Neuronal stem cell (in vitro differentiated cells): ENCODE results near the gene SLC45A2.
"Not testable (repeated sequence)": the region's sequence is repeated elsewhere in the genome, so short reads cannot be mapped to it uniquely, and the experiment has no call there.

Source experiments
- DNase-seq: peaks from one replicate; pipeline ENCODE4 v3.0.0-alpha.2; 2013; ENCODE audit warnings: low spot score
- H2AFZ ChIP-seq: one replicate; pipeline ENCODE4 v1.6.1; 2013; ENCODE audit warnings: mild to moderate bottlenecking, low read length, inconsistent platforms
- H2AK5ac ChIP-seq: 2 replicates; pipeline ENCODE4 v1.6.1; 2013; ENCODE audit warnings: low read depth, mild to moderate bottlenecking, inconsistent platforms, low read length, moderate library complexity, mixed read lengths
- H2BK120ac ChIP-seq: 2 replicates; pipeline ENCODE4 v1.6.1; 2013; ENCODE audit warnings: low read depth, mild to moderate bottlenecking, inconsistent platforms, low read length, moderate library complexity, mixed read lengths
- H2BK12ac ChIP-seq: one replicate; pipeline ENCODE4 v1.6.1; 2013; ENCODE audit warnings: low read length, inconsistent platforms
- H2BK15ac ChIP-seq: 2 replicates; pipeline ENCODE4 v1.6.1; 2013; ENCODE audit warnings: mild to moderate bottlenecking, low read length, inconsistent platforms, mixed read lengths
- H2BK5ac ChIP-seq: one replicate; pipeline ENCODE4 v1.6.1; 2013; ENCODE audit warnings: inconsistent platforms, mild to moderate bottlenecking, low read length, moderate library complexity
- H3K14ac ChIP-seq: one replicate; pipeline ENCODE4 v1.6.1; 2013; ENCODE audit warnings: low read length, inconsistent platforms
- H3K18ac ChIP-seq: 2 replicates; pipeline ENCODE4 v1.6.1; 2013; ENCODE audit warnings: low read length, inconsistent platforms
- H3K23ac ChIP-seq: 2 replicates; pipeline ENCODE4 v1.6.1; 2013; ENCODE audit warnings: low read depth, mild to moderate bottlenecking, mixed read lengths, low read length, inconsistent platforms; ENCODE audit not compliant: poor library complexity
- H3K27ac ChIP-seq: replicated peaks from 3 replicates; pipeline ENCODE4 v1.5.1; 2013; ENCODE audit warnings: low read length, inconsistent platforms
- H3K27me3 ChIP-seq, 3 experiments: 2 replicates each; pipeline ENCODE4 v1.6.1; 2013; ENCODE audit warnings: low read length in 3 of 3, mild to moderate bottlenecking in 2 of 3, inconsistent platforms in 1 of 3, low read depth in 1 of 3, mixed read lengths in 1 of 3, moderate library complexity in 1 of 3; ENCODE audit not compliant: control insufficient read depth in 3 of 3, insufficient read depth in 3 of 3
- H3K36me3 ChIP-seq, 2 donors: replicated peaks in 1 of 2; 2 replicates each; pipeline ENCODE4 v1.6.1; 2013; ENCODE audit warnings: low read length in 2 of 2; ENCODE audit not compliant: control insufficient read depth in 2 of 2, insufficient read depth in 2 of 2
- H3K4ac ChIP-seq: 2 replicates; pipeline ENCODE4 v1.6.1; 2013; ENCODE audit warnings: inconsistent platforms, mild to moderate bottlenecking, low read length, moderate library complexity
- H3K4me1 ChIP-seq, 2 donors: 1 replicate in 1 of 2; 2 replicates in 1 of 2; pipeline ENCODE4 v1.6.1; 2013; ENCODE audit warnings: low read length in 2 of 2, low read depth in 1 of 2; ENCODE audit not compliant: control insufficient read depth in 2 of 2, insufficient read depth in 1 of 2
- H3K4me2 ChIP-seq: one replicate; pipeline ENCODE4 v1.6.1; 2013; ENCODE audit warnings: mild to moderate bottlenecking, low read length, inconsistent platforms; ENCODE audit not compliant: insufficient read depth, poor library complexity, severe bottlenecking
- H3K4me3 ChIP-seq, 2 donors: 2 replicates each; pipeline ENCODE4 v1.5.1; 2013; ENCODE audit warnings: low read length in 2 of 2, mild to moderate bottlenecking in 2 of 2, inconsistent platforms in 1 of 2, moderate library complexity in 1 of 2
- H3K79me1 ChIP-seq: one replicate; pipeline ENCODE4 v1.6.1; 2013; ENCODE audit warnings: low read depth, mild to moderate bottlenecking, inconsistent platforms, low read length, moderate library complexity
- H3K9ac ChIP-seq: one replicate; pipeline ENCODE4 v1.6.1; 2013; ENCODE audit warnings: mild to moderate bottlenecking, low read depth, low read length, inconsistent platforms; ENCODE audit not compliant: poor library complexity
- H3K9me3 ChIP-seq, 2 donors: replicated peaks in 1 of 2; 2 replicates each; pipeline versions ENCODE3 to v1.6.1; 2013; ENCODE audit warnings: low read length in 2 of 2, mild to moderate bottlenecking in 2 of 2, inconsistent platforms in 1 of 2, low read depth in 1 of 2, mixed read lengths in 1 of 2, moderate library complexity in 1 of 2; ENCODE audit not compliant: control insufficient read depth in 2 of 2, insufficient read depth in 1 of 2
- H4K8ac ChIP-seq: one replicate; pipeline ENCODE4 v1.6.1; 2013; ENCODE audit warnings: low read depth, mild to moderate bottlenecking, inconsistent platforms, low read length, moderate library complexity
- H4K91ac ChIP-seq: one replicate; pipeline ENCODE4 v1.6.1; 2013; ENCODE audit warnings: low read length, low read depth, mild to moderate bottlenecking, inconsistent platforms; ENCODE audit not compliant: poor library complexity
- WGBS, 2 donors: extraction: QIAGEN DNeasy Blood & Tissue Kit; methylation state at CpG; one replicate each; pipeline ENCODE4 v1.1.7; 2013; ENCODE audit warnings: missing lambda C conversion rate in 2 of 2, mixed read lengths in 1 of 2; ENCODE audit not compliant: insufficient read length in 2 of 2, insufficient replicate concordance in 1 of 2; ENCODE audit errors: extremely low coverage in 2 of 2; 5-methylcytosine and 5-hydroxymethylcytosine counted together

Gene SLC45A2

GRCh38 chr5:33964132-33964700 lies 20.3 kb downstream of the SLC45A2 start:
- no peak overlapping the region for H3K18ac ChIP-seq
- H3K36me3 ChIP-seq: no peaks in the 10 kb centered on the region
- H3K4me2 ChIP-seq: no peak overlapping the region
- no peak overlapping the region for H3K4me3 ChIP-seq
- H3K4ac ChIP-seq: no peak overlapping the region
- no peak overlapping the region for H2AK5ac ChIP-seq
- H3K27ac ChIP-seq: no peak overlapping the region
- H2BK12ac ChIP-seq: no peak overlapping the region
- no peak overlapping the region for H3K9ac ChIP-seq
- no peak overlapping the region for H2BK15ac ChIP-seq
- H4K91ac ChIP-seq: no peak overlapping the region
- WGBS, 2 donors: no CpG with 5 or more reads among the region's 2 CpGs
- H3K4me1 ChIP-seq: no peaks in the 10 kb centered on the region
- no peak for DNase-seq
- H3K79me1 ChIP-seq: no peaks in the 10 kb centered on the region
- H3K23ac ChIP-seq: no peak overlapping the region
- no peak overlapping the region for H3K14ac ChIP-seq
- H3K27me3 ChIP-seq: no peaks in the 10 kb centered on the region
- no peak overlapping the region for H2BK5ac ChIP-seq
- no peak overlapping the region for H2AFZ ChIP-seq
- no peak overlapping the region for H4K8ac ChIP-seq
- no peaks in the 10 kb centered on the region for H3K9me3 ChIP-seq
- H2BK120ac ChIP-seq: no peak overlapping the region

- DNase-seq: no peak
- Histone ChIP-seq H2BK12ac (no peak overlapping the region), H3K14ac (no peak overlapping the region), H2AFZ (no peak overlapping the region), H3K9me3 (peaks cover 2 to 3% of the 10 kb centered on the region in 2 donors), H3K4ac (no peak overlapping the region), H3K36me3 (no peaks in the 10 kb centered on the region), H2BK15ac (no peak overlapping the region), H3K4me3 (no peak overlapping the region), H3K27me3 (peaks cover 0 to 5% (median 0%) of the 10 kb centered on the region in 3 experiments), H4K8ac (no peak overlapping the region), H3K9ac (no peak overlapping the region), H2BK120ac (no peak overlapping the region), H3K18ac (no peak overlapping the region), H3K79me1 (no peaks in the 10 kb centered on the region), H3K27ac (no peak overlapping the region), H4K91ac (no peak overlapping the region), H2AK5ac (no peak overlapping the region), H2BK5ac (no peak overlapping the region), H3K23ac (no peak overlapping the region), H3K4me2 (no peak overlapping the region), H3K4me1 (no peaks in the 10 kb centered on the region)
- WGBS, 2 donors: no CpG with 5 or more reads among the region's 2 CpGs
These were observed 26.3 kb downstream of the SLC45A2 start for GRCh38 chr5:33958176-33958575.

GRCh38 chr5:33957577-33958150 lies 26.8 kb downstream of the SLC45A2 start:
- no CpG with 5 or more reads among the region's 2 CpGs for WGBS, 2 donors
- H3K79me1 ChIP-seq: no peaks in the 10 kb centered on the region
- no peak overlapping the region for H3K4ac ChIP-seq
- no peak overlapping the region for H4K8ac ChIP-seq
- no peak overlapping the region for H2BK5ac ChIP-seq
- H3K9me3 ChIP-seq: peaks cover 2 to 3% of the 10 kb centered on the region in 2 donors
- no peak overlapping the region for H2AK5ac ChIP-seq
- H3K18ac ChIP-seq: no peak overlapping the region
- H3K14ac ChIP-seq: no peak overlapping the region
- H3K9ac ChIP-seq: no peak overlapping the region
- no peak overlapping the region for H3K4me2 ChIP-seq
- DNase-seq: no peak
- H3K27ac ChIP-seq: no peak overlapping the region
- no peaks in the 10 kb centered on the region for H3K4me1 ChIP-seq
- no peak overlapping the region for H2AFZ ChIP-seq
- H3K36me3 ChIP-seq: no peaks in the 10 kb centered on the region
- H3K4me3 ChIP-seq: no peak overlapping the region
- H3K27me3 ChIP-seq: peaks cover 0 to 5% (median 0%) of the 10 kb centered on the region in 3 experiments
- no peak overlapping the region for H3K23ac ChIP-seq
- no peak overlapping the region for H2BK15ac ChIP-seq
- no peak overlapping the region for H2BK12ac ChIP-seq
- no peak overlapping the region for H4K91ac ChIP-seq
- no peak overlapping the region for H2BK120ac ChIP-seq

- H3K79me1 ChIP-seq, H3K36me3 ChIP-seq, H3K4me3 ChIP-seq, H3K27ac ChIP-seq, H2BK12ac ChIP-seq, H2BK5ac ChIP-seq, H3K9me3 ChIP-seq, H3K4me2 ChIP-seq, H3K27me3 ChIP-seq, H2BK15ac ChIP-seq, DNase-seq, H3K4me1 ChIP-seq, H3K23ac ChIP-seq, H3K9ac ChIP-seq, H4K8ac ChIP-seq, H2AK5ac ChIP-seq, H3K4ac ChIP-seq, H2BK120ac ChIP-seq, H3K18ac ChIP-seq, H2AFZ ChIP-seq, H4K91ac ChIP-seq: not testable (repeated sequence)
- H3K14ac ChIP-seq: peak overlapping the region; percentile 28
- no CpG with 5 or more reads among the region's 5 CpGs for WGBS, 2 donors
These were observed 32.3 kb downstream of the SLC45A2 start for GRCh38 chr5:33952175-33952574.
